Fibroblast of lung (primary cell): ENCODE measurements around the gene LMO1.

Source experiments
- CTCF ChIP-seq, 2 donors: IDR thresholded peaks in 1 of 2; conservative IDR thresholded peaks in 1 of 2; 1 replicate in 1 of 2; 2 replicates in 1 of 2; pipeline ENCODE4 v1.5.1; 2011 to 2012; ENCODE audit warnings: low read length in 2 of 2, control low read depth in 1 of 2, inconsistent platforms in 1 of 2, low read depth in 1 of 2, mild to moderate bottlenecking in 1 of 2
- EZH2 ChIP-seq: IDR thresholded peaks from 2 replicates; pipeline ENCODE4 v1.5.1; 2012; ENCODE audit warnings: low read length, control low read depth, mild to moderate bottlenecking; ENCODE audit errors: missing control alignments

GRCh38 chr11:8242118-8242475, 21.6 kb downstream of the LMO1 start:
- TF ChIP-seq CTCF (conservative IDR thresholded peaks at IDR 0.05 in 1 of 2, IDR thresholded peaks at IDR 0.05 in 1 of 2; ENCODE audit: low read depth in 1 of 2, low read length in 2 of 2) (no peak), EZH2 (no peak)
